Globus pallidus (tissue), 1 donor: ENCODE results near the gene BICD2.
A peak's percentile ranks its signal among the peaks of the same experiment; 100 is the strongest.
"Not testable (repeated sequence)": the region's sequence is repeated elsewhere in the genome, so short reads cannot be mapped to it uniquely, and the experiment has no call there.

Experiments
- DNase-seq: peaks from one replicate; pipeline ENCODE4 v3.0.0-alpha.2; 2015; ENCODE audit warnings: low spot score

The BICD2 gene

GRCh38 chr9:92764381-92764987 lies at the start of gene BICD2:
Gene BICD2, minus strand, starts transcription at chr9:92764833. Its CDS starts 89 bp downstream, at chr9:92764744.
- peak; percentile 37 for DNase-seq

GRCh38 chr9:92809629-92810326 lies 45.1 kb upstream of the BICD2 start:
- not testable (repeated sequence) for DNase-seq

- DNase-seq: peak; percentile 23
These were observed 44.3 kb upstream of the BICD2 start for GRCh38 chr9:92808726-92809451.

- no peak for DNase-seq
These were observed 43.4 kb upstream of the BICD2 start for GRCh38 chr9:92807757-92808725.

- no peak for DNase-seq
These were observed 42.6 kb upstream of the BICD2 start for GRCh38 chr9:92807031-92807756.

- no peak for DNase-seq
These were observed 40.1 kb upstream of the BICD2 start for GRCh38 chr9:92804727-92805126.

- no peak for DNase-seq
These were observed 33.7 kb upstream of the BICD2 start for GRCh38 chr9:92798358-92798757.

GRCh38 chr9:92796337-92796804 lies 31.7 kb upstream of the BICD2 start:
- not testable (repeated sequence) for DNase-seq

GRCh38 chr9:92795598-92796336 lies 31.1 kb upstream of the BICD2 start:
- no peak for DNase-seq

GRCh38 chr9:92795000-92795399 lies 30.4 kb upstream of the BICD2 start:
- DNase-seq: no peak

GRCh38 chr9:92794426-92794825 lies 29.8 kb upstream of the BICD2 start:
- no peak for DNase-seq

GRCh38 chr9:92790542-92791527 lies 26.2 kb upstream of the BICD2 start:
- DNase-seq: peak; percentile 69

- no peak for DNase-seq
These were observed 21.7 kb upstream of the BICD2 start for GRCh38 chr9:92786298-92786697.

GRCh38 chr9:92781899-92782298 lies 17.3 kb upstream of the BICD2 start:
- DNase-seq: no peak

- DNase-seq: no peak
These were observed 15.6 kb upstream of the BICD2 start for GRCh38 chr9:92780206-92780605.

GRCh38 chr9:92775466-92775865 lies 10.8 kb upstream of the BICD2 start:
- DNase-seq: no peak

- no peak for DNase-seq
These were observed 9.6 kb upstream of the BICD2 start for GRCh38 chr9:92774274-92774673.

GRCh38 chr9:92773810-92774209 lies 9.2 kb upstream of the BICD2 start:
- DNase-seq: no peak

- DNase-seq: no peak
These were observed 6.7 kb upstream of the BICD2 start for GRCh38 chr9:92771309-92771708.
